ENCODE data around the gene CCDC134.
"Not testable (repeated sequence)": the region's sequence is repeated elsewhere in the genome, so short reads cannot be mapped to it uniquely, and the experiment has no call there.

The CCDC134 gene

DNA sequence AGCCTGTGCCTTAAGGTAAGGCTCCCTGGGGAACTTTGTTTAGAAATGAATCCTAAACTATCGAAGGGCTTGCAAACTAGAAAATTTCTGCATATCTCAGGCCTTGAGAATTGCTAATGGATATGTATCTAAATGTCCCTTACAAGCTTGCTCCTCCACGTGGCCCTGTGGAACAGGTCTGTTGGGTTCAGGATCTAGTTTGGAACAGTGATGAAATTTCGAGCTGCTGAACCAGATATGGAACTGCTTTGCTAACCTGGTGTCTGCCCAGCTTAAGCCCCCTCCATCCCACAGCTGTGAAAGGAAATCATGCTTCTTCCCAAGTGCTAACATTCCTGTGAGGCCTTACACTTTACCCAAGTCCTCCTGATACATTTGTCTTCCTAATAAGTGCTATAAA lies 44.0 kb downstream of the CCDC134 start:
- no peak for DNase-seq (ENCODE audit: low spot score)

- no peak for DNase-seq (ENCODE audit: low spot score)
Observed at GRCh38 chr22:41845380-41846267, 45.1 kb downstream of the CCDC134 start.

- no peak for DNase-seq (ENCODE audit: low spot score)
Observed at GRCh38 chr22:41846268-41846987, 45.9 kb downstream of the CCDC134 start.

DNA sequence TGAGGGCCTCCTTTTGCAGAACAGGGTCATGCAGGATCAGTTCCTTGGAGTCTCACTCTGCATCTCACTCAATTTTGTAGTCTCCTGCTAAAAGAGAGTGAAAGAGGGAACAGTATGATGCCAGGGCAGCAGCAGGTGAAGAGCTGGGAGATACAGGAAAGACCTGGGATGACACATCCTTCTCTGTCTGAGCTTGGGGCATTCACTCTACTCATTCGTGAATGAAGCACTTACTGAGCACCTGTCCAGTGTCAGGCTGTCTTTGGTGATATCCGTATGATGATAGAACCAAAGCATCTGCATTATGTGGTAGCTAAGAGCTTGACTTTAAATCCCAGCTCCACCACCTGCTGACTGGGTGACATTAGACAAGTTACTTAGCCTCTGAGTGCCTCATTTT lies 46.8 kb downstream of the CCDC134 start:
- DNase-seq (ENCODE audit: low spot score) = no peak

DNA sequence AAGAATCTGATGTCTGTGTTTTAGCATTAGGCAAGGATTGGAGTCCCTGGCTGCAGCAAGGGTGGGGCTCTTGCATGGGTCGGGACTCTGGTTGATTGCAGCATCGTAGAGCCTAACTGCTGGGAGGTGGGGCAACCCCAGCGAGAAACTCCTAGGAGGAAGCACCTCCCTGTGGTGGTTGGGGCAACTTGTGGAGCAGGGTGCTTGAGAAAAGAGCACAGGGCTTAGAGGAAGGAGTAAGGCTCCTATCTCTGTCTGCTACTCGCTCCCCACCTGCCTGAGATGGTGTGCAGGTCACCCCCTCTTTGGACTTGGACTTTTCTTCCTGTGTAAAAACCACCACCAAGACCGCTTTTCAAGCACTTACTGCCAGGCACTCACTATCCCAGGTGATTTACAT lies 48.0 kb downstream of the CCDC134 start:
- DNase-seq (ENCODE audit: low spot score) = no peak

- DNase-seq (ENCODE audit: low spot score) = no peak
Observed at GRCh38 chr22:41856469-41856868, 56.0 kb downstream of the CCDC134 start.

DNA sequence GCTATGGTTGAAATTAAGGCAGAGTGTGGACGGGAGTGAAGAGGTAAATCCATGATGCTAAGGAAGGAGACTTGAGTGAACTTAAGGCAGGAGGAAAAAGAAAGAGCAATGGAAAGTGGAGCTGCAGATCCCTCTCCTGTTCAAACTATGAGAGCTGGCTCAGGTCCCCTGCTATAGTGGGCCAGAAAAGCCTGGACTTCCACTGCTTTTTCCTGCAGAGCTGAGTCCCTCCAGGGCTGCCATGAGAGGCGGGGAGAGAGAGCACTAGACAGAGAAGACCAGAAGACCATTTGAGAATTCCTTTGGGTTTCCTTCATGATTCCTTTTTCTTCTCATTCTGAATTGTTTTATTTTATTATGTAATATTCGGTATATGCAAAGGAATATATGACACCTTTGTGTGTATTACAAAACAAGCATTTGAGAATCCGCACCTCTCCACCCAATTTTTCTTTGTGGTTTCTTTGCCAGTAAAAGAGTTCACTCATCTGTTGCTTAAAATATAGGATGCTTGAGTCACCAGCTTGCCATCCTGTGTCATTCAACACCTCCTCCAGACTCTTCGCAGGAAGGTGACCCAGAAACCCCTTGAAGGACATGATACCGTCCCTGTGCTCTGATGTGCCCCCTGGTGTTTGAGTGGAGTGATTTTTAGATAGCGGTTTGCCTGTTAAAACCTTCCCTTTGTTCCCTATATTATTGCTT lies 56.8 kb downstream of the CCDC134 start:
- peak; percentile 78 for DNase-seq (ENCODE audit: low spot score)

DNA sequence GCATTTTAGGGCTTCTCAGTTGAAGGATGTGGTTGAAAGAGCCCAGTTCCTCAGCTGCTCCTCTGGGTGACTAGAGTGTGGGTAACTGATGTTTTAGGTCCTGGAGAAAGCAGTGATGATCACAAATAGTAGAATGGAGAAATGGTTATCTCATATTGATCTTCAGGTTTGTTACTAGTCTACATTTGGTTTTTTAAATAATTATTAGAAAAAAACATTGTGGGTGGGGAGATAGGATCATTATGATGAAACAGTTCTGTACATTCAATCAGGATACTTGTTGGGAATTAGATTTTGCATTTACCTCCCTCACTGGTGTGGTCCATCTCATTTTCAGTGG lies 57.4 kb downstream of the CCDC134 start:
- DNase-seq (ENCODE audit: low spot score) = no peak

GRCh38 chr22:41862160-41862529 lies 61.7 kb downstream of the CCDC134 start:
- DNase-seq (ENCODE audit: low spot score) = peak; percentile 62

- DNase-seq (ENCODE audit: low spot score) = peak; percentile 39
Observed at GRCh38 chr22:41862530-41863266, 62.2 kb downstream of the CCDC134 start.

GRCh38 chr22:41863472-41863871 lies 63.0 kb downstream of the CCDC134 start:
- DNase-seq (ENCODE audit: low spot score) = no peak

GRCh38 chr22:41868556-41868955 lies 68.1 kb downstream of the CCDC134 start:
- DNase-seq (ENCODE audit: low spot score) = no peak

GRCh38 chr22:41870081-41870480 lies 69.6 kb downstream of the CCDC134 start:
- DNase-seq (ENCODE audit: low spot score) = not testable (repeated sequence)

- DNase-seq (ENCODE audit: low spot score) = no peak
Observed at GRCh38 chr22:41870786-41871185, 70.3 kb downstream of the CCDC134 start.

- no peak for DNase-seq (ENCODE audit: low spot score)
Observed at GRCh38 chr22:41873391-41873790, 72.9 kb downstream of the CCDC134 start.

DNA sequence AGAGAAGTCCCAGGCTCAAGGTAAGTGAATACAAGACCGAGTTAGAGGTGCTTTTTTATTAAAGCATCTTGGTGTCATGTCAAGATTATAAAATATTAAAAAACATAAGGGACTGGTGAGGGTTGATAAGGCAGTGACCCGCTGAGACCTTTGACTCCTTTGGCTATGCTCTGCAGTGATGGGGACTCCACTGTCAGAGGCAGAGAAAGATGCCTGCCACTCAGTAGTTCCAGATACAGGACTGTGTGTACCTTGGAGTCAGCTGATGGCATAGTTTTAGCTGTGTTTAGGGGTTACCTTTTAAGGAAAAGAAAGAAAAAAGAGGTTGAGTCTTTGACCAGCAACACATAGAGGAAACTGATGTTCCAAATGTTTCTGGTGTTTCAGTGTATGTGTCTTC lies 73.6 kb downstream of the CCDC134 start:
- no peak for DNase-seq (ENCODE audit: low spot score)

DNA sequence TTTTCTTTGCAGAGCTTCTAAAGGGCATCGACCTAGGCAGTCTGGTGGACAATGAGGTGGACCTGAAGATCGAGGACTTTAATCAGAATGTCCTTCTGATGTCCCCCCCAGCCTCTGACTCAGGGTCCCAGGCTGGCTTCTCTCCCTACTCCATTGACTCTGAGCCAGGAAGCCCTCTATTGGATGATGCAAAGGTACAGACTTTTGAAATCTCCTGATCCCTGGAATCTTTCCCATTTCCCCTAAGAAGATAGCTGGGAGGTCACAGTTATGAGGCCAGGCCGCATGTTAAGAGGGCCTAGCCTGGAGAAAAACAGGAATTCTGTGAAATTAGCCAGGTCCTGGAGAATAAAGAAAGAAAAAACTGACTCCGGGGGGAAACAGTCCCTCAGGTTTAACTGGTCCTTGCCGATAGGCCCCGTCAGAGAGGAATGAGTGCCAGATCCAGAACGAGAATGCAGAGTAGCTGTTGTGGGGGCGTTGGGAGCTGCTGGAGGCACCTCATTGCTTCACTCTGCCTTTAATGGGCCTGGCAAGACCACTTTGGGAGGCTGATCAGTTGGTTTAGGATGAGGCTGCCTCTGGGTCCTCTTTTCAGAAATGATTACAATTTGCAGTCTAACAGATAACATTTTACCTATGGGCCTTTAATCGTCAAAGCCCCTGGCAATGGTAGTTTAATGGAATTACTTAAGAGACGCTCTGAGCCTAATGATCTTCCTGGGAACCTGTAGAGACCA lies 75.2 kb downstream of the CCDC134 start:
- DNase-seq (ENCODE audit: low spot score) = no peak

Data from germinal center (tissue), 1 donor.